Suprapubic skin (tissue), 3 donors: ENCODE data around the gene CLECL1.

ENCODE experiments used
- CTCF ChIP-seq, 2 donors: fragments of 200-600 bp in 1 of 2; fragments of 450-650 bp in 1 of 2; sonication (generic) in 1 of 2; IDR thresholded peaks; one replicate each; pipeline ENCODE4 v1.5.1; 2016 to 2019; ENCODE audit warnings: antibody characterized with exemption in 2 of 2, mild to moderate bottlenecking in 1 of 2, moderate library complexity in 1 of 2
- POLR2AphosphoS5 ChIP-seq, 3 donors: sonication (generic); formaldehyde crosslinking; IDR thresholded peaks; one replicate each; pipeline ENCODE4 v1.6.1; 2017; ENCODE audit warnings: antibody characterized with exemption in 3 of 3

GRCh38 chr12:9700606-9700956 is 32.3 kb downstream of the CLECL1 start:
- TF ChIP-seq POLR2AphosphoS5 (IDR thresholded peaks at IDR 0.05), result no peak
- TF ChIP-seq CTCF (IDR thresholded peaks at IDR 0.05), result no peak
